ENCODE data around the gene LIF. TPM values are rescaled to one million over a fixed set of nuclear protein-coding genes. Genes with fewer than 3 reads are reported as not detected.
"Not testable (repeated sequence)": the region's sequence is repeated elsewhere in the genome, so short reads cannot be mapped to it uniquely, and the experiment has no call there.

The LIF gene
- polyA plus RNA-seq, 1 donor, result 0.76 TPM

GRCh38 chr22:30244641-30245040 lies 1.9 kb downstream of the LIF start:
- no peak for DNase-seq (ENCODE audit: low read depth)

DNA sequence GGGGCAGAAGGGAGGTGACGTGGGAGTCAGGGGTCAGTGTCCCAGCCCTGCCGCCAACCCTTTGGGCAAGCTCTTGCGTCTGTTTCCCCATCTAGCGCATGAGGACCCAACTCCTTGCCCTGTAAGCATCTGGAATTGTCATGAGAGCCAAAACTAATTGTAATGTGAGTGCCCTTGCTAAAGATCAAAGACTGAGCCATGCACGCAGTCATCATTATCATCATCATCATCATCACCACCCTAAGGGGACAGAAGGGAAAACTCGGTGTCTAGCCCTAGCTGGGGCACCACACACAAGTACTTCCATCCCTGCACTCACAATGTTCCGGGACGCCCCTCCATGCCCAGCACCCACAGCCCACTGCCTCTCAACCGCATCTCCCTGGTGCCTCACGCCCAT lies 2.5 kb downstream of the LIF start:
- no peak for DNase-seq (ENCODE audit: low read depth)

GRCh38 chr22:30243661-30244060 lies 2.9 kb downstream of the LIF start:
- no peak for DNase-seq (ENCODE audit: low read depth)

DNA sequence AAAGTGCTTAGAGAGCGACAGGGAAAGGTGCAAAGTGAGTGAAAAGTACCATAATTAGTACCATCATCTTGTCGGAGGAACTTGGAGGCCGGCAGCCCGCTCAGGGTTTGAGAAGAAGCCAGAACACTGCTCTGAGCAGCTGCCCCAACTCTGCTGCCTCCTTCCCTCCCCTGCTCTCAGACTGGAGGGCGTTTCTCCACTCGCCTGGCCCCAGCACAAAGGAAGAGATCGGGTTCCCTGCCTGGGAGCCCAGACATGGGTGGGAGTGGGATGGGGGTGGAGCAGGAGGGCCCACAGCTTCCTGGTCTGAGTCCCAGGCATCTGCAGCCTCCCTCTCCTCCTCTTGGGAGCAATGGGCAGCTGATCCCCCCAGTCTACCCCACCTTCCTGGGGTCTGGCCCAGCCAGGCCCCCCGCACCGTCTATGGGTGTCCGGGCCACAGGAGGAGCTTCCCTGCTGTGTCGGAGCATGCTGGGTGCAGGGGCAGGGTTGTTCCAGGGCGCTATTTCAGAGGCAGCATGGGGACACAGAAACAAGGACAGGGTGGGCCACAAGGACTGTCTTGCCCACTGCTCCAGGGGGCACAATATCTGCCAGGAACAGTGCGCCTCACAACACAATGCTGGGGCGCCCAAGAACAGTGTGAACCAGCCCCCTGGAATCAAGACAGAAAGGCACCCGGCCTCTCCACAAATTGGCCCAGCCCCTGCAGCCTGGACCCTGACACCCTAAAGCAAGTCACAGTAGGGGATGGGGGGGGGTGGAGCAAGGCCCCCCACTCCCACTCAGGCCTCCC lies 4.8 kb downstream of the LIF start:
- no peak for DNase-seq (ENCODE audit: low read depth)

DNA sequence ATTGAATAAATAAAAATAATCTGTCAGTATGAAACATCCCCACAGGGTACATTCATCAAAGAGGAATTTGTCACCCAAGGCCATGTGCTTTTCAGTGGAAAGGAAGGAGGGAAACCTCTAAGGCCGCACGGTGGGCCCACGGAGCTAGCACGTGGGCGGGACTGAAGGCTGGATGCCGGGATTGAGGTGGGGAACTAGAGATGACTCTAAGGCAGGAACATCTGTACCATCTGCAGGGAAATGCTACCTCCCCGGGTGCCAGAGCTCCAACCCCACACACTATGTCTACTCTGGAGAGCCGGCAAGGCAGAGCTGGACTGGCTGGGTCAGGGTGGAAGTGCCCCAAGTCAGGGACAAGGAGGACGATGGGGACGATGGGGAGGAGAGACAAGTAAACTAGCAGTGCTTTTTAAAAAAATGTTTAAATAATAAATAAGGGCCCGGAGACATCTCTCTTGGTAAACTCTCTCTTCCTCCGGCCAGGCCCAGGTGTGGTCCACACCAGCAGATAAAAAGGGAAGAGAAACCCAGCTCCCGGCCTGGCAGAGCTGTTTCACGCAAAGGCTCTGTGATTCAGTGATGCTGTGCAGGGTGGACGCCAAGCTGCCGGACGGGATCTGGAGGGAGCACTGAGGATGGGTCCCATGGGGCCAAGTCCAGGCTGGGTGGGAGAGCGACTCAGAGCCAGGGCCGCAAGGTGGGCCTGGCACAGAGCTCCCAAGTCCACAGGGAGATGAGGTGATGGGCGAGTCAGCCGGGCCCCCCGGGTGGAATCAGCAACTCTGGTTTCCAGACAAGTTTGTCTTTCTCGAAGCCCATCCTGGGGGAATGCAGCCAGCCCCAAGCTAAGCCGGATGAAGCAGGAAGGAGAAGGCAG lies 5.8 kb downstream of the LIF start:
- DNase-seq (ENCODE audit: low read depth), result no peak

- DNase-seq (ENCODE audit: low read depth), result no peak
These were observed 6.8 kb downstream of the LIF start for GRCh38 chr22:30239488-30240405.

DNA sequence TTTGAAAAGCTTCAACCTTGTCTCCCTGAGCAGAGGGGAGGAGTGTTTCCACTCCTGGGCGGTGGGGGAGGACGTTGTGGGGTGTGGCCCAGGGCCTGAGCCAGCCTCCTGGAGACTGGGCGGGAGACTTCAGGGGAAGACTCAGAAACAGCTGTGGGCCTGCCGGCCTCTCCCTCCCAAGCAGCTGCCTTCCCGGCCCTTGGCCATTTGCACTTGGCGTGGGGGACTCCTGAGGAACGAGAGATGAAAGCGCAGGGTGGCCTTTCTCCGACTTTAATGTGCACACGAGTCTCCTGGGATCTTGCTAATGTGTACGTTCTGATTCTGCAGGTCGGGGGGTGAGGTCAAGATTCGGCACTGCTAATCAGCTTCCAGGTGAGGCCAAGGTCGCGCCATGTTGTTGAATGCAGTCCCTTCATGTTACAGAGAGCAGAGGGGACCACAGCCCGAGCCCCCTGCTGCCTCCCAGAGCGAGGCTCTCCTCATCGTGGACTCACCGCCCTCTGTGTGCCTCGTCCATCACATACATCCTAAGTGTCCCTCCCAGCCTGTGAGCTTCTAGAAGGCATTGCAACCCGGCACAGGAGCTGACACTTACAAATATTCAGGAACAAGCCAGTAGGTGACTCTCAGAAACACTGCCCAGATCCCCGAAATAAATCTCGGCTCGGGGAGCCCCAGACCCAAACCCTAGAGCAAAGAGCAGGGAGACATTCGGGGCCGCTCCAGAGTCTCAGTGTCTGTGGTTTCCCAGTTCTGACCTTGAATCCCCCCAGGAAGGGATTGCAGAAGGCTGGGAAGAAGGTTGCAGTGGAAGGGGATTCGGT lies 7.7 kb downstream of the LIF start:
- DNase-seq (ENCODE audit: low read depth), result no peak

GRCh38 chr22:30238136-30238535 lies 8.4 kb downstream of the LIF start:
- no peak for DNase-seq (ENCODE audit: low read depth)

DNA sequence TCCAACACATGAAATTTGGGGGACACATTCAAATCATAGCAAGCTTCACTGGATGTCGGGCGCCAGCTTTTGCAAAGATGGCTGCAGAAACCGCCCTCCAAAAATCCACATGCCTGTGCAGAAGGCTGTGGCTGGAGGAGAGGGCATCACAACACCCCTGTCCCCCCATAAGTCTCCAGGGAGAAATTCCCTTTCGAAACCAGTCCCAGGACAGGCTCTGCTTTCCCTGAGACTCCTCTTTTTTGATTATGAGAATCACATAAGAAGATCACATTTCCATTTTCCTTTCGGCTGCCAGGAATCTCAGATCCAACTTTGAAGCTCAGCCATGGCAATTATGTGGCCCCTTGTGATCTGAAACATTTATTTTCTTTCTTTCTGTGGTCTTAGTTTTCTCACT lies 9.7 kb downstream of the LIF start:
- no peak for DNase-seq (ENCODE audit: low read depth)

DNA sequence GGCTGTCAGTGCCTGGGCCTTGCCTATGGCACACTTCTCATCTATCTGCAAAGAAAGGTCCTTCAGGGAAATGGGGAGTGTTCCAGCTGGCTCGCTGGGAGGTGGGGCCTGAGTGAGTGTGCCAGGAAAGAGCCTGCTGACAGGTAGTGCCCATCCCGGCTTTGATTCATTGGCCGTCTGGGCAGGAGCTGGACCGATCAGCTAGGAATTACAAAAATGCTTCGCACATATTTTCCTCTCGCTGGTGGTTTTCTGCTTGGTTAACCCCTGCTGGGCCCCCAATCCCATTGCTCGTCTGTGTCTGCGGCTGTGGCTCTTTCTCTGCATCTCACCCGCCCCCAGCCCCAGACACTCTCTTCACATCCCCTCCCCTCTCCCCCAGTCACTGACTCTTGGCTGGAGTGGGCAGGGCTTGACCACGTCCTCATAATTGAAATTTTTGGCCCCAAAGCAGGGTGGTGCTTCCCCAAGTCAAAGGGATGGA lies 10.8 kb downstream of the LIF start:
- DNase-seq (ENCODE audit: low read depth), result no peak

- no peak for DNase-seq (ENCODE audit: low read depth)
These were observed 11.6 kb downstream of the LIF start for GRCh38 chr22:30234786-30235470.

DNA sequence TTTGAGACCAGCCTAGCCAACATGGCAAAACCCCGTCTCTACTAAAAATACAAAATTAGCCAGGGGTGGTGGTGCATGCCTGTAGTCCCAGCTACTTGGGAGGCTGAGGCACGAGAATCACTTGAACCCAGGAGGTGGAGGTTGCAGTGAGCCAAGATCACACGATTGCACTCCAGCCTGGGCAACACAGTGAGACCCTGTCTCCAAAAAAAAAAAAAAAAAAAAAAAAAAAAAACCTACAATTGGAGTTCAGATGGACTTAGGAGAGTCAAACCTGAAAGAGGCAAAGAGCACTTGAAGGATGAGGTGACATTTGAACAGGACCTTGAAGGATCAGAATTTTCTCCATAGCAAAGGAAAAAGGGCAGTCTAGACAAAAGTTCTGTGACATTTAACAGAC lies 12.2 kb downstream of the LIF start:
- DNase-seq (ENCODE audit: low read depth), result not testable (repeated sequence)

DNA sequence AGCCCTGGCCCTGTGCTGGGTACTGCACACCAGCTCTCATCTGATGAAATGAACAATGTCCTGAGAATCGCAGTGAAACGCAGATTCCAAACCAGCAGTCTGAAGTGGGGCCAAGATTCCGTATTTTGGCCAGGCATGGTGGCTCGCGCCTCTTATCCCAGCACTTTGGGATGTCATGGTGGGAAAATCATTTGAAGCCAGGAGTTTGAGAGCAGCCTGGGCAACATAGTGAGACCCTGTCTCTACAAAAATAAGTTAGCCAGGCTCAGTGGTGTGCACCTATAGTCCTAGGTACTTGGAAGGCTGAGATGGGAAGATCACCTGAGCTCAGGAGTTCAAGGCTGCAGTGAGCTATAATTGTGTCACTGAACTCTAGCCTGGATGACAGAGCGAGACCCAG lies 13.0 kb downstream of the LIF start:
- DNase-seq (ENCODE audit: low read depth), result no peak

GRCh38 chr22:30232716-30233218 lies 13.8 kb downstream of the LIF start:
- DNase-seq (ENCODE audit: low read depth), result no peak

DNA sequence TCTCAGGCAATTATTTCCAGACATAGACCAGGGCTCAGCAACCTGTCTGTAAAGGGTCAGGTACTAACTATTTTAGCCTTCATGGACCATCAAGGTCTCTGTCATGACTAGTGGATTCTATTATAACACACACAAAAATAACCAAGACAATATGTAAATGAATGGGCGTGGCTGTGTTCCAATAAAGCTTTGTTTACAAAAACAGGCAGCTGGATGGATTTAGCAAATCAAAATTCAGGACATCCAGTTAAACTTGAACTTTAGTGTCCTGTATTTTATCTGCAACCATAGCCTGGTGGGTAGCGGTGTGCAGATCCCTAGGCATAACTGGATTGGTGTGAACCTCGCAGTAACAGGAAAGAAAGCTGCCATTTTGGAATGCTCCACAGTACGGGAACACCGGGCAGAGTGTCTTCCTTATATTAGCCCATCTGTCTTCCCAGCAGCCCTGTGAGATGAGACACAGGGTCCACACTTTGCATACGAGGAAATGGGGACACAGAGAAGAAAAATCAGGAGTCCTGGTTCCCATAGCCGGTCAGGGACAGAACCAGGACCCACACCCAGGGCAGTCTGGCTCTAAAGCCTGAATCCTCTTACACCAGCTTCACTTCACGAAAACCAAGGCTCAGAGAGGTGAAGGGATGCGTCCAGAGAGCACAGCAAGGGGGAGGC lies 15.6 kb downstream of the LIF start:
- DNase-seq (ENCODE audit: low read depth), result no peak

- DNase-seq (ENCODE audit: low read depth), result no peak
These were observed 16.2 kb downstream of the LIF start for GRCh38 chr22:30230330-30230729.

DNA sequence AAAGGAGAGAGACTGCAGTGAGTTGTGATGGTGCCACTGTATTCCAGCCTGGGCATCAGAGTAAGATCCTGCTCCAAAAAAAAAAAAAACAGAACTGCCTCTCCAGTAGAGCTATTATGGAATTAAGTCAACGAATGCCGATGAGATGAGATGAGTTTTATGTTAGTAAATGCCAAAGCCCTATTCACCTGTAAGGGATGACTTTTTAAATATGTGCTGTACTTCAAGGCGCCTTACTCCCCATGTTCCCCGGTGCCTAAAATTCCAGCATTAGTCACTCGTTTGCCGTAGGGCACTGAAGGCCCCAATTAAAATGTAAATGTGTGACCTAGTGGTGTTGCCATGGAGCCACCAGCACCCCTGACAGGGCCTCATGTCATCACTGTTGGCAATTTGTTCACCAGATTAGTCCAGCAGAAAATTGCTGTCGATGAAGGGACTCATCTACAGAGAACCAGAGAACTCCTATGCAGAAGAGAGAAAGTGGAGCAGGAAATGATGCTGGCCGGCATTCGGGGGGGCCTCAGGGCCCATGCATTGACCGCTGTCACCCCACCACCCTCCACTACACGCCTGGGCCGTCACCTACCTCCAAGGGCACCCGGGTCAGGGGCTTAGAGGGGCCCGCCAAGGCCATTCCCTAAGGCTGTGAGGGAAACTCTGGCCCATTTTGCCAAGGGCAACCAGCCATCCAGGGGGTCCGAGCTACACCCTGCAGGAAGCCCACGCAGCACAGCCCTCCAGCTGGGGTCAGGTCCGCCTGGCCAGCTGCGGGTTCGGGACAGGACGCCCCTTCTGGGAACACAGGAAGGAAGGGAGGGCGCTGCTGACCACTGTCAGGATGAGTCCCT lies 17.8 kb downstream of the LIF start:
- DNase-seq (ENCODE audit: low read depth), result no peak

DNA sequence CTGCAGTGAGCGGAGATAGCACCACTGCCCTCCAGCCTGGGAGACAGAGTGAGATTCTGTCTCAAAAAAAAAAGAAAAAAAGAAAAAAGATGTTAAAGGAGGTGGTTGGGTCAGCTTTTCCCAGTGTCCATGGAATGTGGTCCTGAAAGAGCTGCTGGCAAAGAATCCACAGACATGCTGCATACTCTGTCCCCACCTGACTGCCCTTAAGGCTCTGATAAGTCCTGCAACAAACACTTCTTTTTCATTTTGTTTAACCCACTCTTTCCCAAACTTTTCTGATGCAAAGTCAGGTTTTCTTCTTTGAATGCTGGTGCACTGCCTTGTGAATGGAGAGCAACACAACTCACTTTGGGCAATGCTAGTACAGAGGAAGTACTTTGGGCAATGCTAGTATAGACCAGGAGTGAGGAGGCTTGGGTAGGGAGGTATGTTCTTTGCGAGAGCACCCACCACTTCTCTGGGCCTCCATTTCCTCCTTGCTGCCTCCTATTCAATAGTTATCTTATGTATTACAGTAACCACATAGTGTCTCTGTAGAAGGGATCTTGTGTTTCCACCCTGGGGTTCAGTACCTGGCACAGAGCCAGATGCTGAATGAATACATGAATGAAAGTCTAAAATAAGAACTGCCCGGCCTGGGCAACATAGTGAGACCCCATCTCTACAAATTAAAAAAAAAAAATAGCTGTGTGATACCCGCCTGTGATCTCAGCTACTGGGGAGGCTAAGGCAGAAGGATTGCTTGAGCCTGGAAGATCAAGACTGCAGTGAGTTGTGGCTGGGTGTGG lies 18.9 kb downstream of the LIF start:
- no peak for DNase-seq (ENCODE audit: low read depth)

Data from forelimb muscle (tissue), 1 donor.